IPS-18c (cell line): Measurements from ENCODE around the gene ZNF414.

Source experiments
- H3K4me3 ChIP-seq: 2 replicates; pipeline ENCODE4 v1.7.0; 2013; ENCODE audit warnings: low read depth, mild to moderate bottlenecking, low read length, moderate library complexity; ENCODE audit not compliant: insufficient read depth
- H3K9me3 ChIP-seq: one replicate; pipeline ENCODE4 v1.6.1; 2013; ENCODE audit warnings: mild to moderate bottlenecking, low read length, moderate library complexity; ENCODE audit not compliant: control insufficient read depth, insufficient read depth

The ZNF414 gene

GRCh38 chr19:8482696-8483095, 31.3 kb downstream of the ZNF414 start:
- Histone ChIP-seq H3K9me3 (no peaks in the 10 kb centered on the region), H3K4me3 (no peak overlapping the region)

- Histone ChIP-seq H3K4me3 (no peak overlapping the region), H3K9me3 (no peaks in the 10 kb centered on the region)
These were observed 32.4 kb downstream of the ZNF414 start for GRCh38 chr19:8481616-8482015.

DNA sequence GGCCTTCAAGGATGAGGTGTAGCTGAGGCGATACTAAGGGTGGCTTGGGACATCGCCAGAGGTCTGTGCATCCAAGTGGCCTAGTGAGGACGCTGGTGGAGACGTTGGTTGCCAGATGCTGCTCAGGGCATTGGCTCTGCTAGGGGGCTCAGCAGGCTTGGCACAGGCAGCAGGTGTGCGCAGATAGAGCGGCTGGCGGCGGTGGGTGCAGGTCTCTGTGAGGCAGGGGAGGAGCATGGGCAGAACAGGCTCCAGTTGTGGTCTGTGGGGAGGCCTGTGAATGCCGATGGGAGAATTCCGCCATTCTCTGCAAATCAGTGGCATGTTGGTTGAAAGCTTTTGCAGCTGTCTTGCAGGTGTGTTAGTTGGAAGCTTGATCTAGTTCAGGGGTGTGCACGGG, 32.8 kb downstream of the ZNF414 start:
- no peaks in the 10 kb centered on the region for H3K9me3 ChIP-seq
- no peak overlapping the region for H3K4me3 ChIP-seq

- Histone ChIP-seq H3K4me3 (no peak overlapping the region), H3K9me3 (no peaks in the 10 kb centered on the region)
These were observed 35.4 kb downstream of the ZNF414 start for GRCh38 chr19:8478598-8478997.

DNA sequence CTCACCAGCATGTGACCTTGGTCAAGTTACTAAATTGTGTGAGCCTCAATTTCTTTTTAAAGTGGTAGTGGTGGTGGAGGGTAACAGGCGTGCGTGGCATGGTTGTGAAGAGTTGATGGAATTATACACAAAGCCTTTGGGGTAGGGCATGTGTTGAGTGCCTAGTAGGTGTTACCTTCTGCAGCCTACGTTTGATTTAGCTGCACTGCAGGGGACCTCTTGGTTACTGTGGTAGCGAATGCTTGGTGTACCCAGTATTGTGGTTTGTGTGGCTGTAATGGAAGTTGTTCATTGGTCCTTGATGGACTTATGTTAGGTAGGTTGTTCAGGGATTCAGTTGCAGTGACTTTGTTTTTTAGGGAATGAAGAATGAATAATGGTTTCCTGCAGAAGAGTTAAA, 36.1 kb downstream of the ZNF414 start:
- H3K9me3 ChIP-seq = no peaks in the 10 kb centered on the region
- no peak overlapping the region for H3K4me3 ChIP-seq

GRCh38 chr19:8476524-8476923, 37.4 kb downstream of the ZNF414 start:
- H3K4me3 ChIP-seq = no peak overlapping the region
- no peaks in the 10 kb centered on the region for H3K9me3 ChIP-seq

GRCh38 chr19:8475005-8475404, 39.0 kb downstream of the ZNF414 start:
- H3K4me3 ChIP-seq = no peak overlapping the region
- H3K9me3 ChIP-seq = no peaks in the 10 kb centered on the region

GRCh38 chr19:8473648-8474476, 40.1 kb downstream of the ZNF414 start:
- Histone ChIP-seq H3K9me3 (no peaks in the 10 kb centered on the region), H3K4me3 (no peak overlapping the region)

DNA sequence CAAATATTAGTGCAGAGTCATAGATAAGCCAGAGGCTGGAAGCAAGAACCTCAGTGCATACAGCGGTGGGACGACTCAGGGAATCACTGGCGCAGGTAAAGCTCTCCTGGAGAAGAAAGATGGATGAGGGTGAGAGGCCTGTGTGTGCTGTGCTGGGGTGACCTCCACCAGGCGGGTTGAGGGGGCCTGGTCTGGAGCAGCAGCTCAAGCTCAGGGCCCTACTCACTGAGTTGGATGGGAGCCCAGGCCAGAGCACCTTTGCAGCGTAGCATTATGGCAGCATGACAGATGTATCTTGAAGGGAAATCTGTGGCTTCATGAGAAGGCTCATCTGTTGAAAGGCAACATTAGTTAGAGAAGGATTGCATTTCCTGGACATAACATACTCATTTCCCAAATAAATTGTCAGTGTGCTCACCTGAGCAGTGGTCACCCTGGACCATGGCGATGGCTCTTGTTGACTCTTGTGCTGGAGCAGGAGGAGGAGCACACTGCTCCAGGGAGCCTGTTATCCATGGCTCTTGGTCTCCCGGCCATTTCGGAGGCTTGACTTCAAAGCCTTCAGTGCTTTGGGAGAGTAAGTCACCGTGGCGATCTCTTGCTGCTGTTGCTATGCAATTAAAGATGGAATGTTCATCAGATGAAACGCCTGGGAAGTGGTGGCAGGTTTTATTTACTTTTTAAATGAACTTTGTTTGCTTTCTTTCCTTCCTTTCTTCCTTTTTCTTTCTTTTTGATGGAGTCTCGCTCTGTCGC, 44.2 kb downstream of the ZNF414 start:
- Histone ChIP-seq H3K4me3 (no peak overlapping the region), H3K9me3 (no peaks in the 10 kb centered on the region)

DNA sequence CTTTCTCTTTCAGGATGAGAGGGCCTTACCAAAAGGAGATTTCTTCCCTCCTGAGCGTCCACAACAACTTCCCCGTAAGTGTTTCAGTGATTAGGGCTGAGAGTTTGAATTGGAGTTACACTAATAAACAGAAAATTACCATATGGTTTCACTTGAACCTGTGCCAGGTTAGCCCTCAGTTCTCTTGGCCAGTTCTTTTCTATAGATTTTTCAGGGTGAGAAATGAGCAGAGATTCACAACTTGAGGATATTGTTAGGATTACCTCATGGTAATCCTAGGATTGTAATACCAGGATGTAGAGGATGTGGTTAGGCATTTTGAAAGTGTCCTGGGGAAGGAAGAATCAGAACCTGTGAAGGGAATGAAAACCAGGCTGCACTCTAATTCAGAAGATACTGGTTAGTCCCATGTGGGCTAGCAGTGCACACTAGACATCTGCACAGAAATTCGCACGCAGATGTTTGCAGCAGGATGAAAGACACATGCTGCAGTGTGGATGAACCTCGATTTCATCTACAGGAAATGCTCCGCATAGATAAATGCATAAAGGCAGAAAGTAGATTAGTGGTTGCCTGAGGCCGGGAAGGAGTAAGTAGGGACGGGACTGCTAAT, 45.1 kb downstream of the ZNF414 start:
- Histone ChIP-seq H3K9me3 (no peaks in the 10 kb centered on the region), H3K4me3 (no peak overlapping the region)

GRCh38 chr19:8468124-8468523, 45.8 kb downstream of the ZNF414 start:
- Histone ChIP-seq H3K4me3 (no peak overlapping the region), H3K9me3 (no peaks in the 10 kb centered on the region)

DNA sequence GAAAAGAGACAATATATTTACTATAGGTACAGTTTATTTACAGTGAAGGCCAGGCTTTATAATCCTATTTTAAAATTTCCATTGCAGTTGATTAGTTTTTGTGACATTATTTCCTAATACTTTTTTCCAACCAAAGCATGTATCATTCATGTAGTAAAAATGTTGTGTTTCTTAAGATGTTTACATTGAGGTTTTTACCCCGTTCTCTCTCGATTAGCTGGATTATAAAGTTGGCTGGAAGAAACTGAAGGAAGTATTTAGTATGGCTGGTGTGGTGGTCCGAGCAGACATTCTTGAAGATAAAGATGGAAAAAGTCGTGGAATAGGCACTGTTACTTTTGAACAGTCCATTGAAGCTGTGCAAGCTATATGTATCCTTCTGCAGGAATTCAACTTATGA, 47.9 kb downstream of the ZNF414 start:
- Histone ChIP-seq H3K4me3 (no peak overlapping the region), H3K9me3 (no peaks in the 10 kb centered on the region)

GRCh38 chr19:8463365-8463764, 50.6 kb downstream of the ZNF414 start:
- no peak overlapping the region for H3K4me3 ChIP-seq

DNA sequence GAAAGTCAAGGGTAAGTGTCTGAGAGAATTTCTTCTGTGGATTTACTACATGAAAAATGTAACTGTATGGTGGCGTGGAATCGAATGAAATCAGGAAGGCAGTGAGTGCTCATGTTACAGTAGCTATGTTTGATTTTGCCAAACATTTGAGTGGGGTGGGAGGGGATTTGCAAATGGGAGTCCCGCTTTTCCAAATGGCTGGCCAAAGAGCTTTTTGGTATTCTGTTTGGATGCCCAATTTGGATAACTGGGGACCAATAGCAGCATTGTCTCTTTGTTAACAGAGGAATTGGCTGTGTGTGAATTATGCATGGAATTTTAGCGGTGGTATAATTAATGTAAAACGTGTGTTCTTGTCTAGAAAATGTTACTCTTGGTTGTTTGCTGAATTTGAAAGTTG, 51.4 kb downstream of the ZNF414 start:
- H3K4me3 ChIP-seq = no peak overlapping the region
- H3K9me3 ChIP-seq = no peaks in the 10 kb centered on the region

More at GRCh38 chr19:8463365-8463764, 50.6 kb downstream of the ZNF414 start:
- H3K9me3 ChIP-seq = no peaks in the 10 kb centered on the region

DNA sequence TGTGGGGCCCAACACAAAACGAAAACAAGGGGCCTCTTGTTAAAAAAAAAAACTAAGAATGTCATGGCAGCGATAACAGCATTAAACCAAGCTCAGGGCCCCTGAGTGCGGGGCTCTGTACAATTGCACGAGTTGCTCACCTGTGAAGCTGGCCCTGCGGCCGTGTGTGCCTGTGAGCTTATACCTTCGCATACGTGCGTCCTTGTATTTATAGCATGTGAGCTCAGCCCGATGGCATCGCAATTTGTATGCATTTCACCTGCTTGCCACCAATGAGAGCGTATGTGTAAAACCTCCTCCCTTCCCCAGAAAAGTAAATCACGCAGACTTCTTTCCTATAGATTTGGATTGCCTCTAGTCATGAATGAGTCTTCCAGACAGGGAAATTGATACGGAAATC, 52.1 kb downstream of the ZNF414 start:
- Histone ChIP-seq H3K9me3 (no peaks in the 10 kb centered on the region), H3K4me3 (no peak overlapping the region)

DNA sequence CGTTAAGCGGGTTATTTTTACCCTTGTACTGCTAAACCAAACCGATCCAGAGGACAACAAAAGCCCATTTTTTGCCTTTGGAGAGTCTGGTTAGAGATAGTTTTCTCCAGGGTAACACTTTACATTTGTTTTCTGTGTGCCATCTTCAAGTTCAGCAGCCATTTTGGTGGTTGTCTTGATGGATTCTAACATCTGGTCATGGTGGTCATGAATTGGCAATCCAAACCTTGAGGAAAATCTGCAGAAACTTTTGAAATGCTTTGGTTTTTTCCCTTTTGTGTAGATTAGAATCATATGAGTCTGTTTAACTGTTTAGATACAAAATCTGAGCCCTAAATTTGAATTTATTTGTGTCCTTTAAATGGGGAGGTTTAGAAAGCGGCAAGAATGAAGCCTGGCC, 52.6 kb downstream of the ZNF414 start:
- Histone ChIP-seq H3K9me3 (no peaks in the 10 kb centered on the region), H3K4me3 (no peak overlapping the region)

DNA sequence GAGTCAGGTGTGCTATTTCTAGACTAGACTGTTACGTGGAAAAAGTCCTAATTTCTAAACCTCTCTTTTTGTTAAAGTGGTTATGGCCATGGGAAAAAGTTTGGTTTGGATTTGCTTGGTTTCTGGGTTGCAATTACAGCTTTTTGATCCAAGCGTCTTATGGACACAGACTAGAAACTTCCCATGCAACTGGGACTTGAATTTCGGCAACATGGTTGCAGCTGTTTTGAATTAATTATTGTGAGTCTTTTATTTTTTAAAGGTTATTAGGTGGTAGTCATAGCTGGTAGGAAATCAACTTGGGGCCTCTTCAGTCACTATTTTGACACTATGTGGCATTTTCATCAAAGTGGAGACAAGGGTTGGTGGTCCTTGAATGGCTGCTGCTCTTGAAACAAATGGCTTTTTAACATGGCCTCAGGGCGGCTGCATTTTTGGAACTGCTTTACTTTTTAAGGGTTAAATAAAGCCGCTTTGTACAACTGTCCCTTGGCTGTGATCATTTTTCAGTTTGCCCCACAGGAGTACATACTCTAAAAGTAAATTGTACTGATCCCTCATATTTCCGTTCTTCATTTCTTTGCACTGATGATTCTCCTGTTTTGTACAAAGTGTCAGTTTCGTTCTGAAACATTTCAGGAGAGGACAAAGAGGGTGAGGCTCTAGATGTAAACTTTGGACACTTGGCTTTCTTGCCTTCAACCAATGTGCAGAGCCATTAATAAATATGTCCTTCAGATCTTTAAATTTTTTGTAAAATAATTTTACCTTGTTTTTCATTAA, 53.3 kb downstream of the ZNF414 start:
- Histone ChIP-seq H3K9me3 (no peaks in the 10 kb centered on the region), H3K4me3 (no peak overlapping the region)
